ENCODE data around the gene PRIM2.
A peak's percentile ranks its signal among the peaks of the same experiment; 100 is the strongest.
"Not testable (repeated sequence)": the region's sequence is repeated elsewhere in the genome, so short reads cannot be mapped to it uniquely, and the experiment has no call there.

Gene PRIM2, protein sequence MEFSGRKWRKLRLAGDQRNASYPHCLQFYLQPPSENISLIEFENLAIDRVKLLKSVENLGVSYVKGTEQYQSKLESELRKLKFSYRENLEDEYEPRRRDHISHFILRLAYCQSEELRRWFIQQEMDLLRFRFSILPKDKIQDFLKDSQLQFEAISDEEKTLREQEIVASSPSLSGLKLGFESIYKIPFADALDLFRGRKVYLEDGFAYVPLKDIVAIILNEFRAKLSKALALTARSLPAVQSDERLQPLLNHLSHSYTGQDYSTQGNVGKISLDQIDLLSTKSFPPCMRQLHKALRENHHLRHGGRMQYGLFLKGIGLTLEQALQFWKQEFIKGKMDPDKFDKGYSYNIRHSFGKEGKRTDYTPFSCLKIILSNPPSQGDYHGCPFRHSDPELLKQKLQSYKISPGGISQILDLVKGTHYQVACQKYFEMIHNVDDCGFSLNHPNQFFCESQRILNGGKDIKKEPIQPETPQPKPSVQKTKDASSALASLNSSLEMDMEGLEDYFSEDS

GRCh38 chr6:57317060-57317943 lies at the start of gene PRIM2:
Gene PRIM2 (plus strand): TSS chr6:57317630. CDS start chr6:57318446, 816 bp downstream.
- DNase-seq, result peak; percentile 58

GRCh38 chr6:57268294-57268640 lies 49.2 kb upstream of the PRIM2 start:
- DNase-seq, result no peak

GRCh38 chr6:57274113-57274824 lies 43.2 kb upstream of the PRIM2 start:
- DNase-seq, result not testable (repeated sequence)

- DNase-seq, result no peak
Observed at GRCh38 chr6:57275384-57275783, 42.0 kb upstream of the PRIM2 start.

DNA sequence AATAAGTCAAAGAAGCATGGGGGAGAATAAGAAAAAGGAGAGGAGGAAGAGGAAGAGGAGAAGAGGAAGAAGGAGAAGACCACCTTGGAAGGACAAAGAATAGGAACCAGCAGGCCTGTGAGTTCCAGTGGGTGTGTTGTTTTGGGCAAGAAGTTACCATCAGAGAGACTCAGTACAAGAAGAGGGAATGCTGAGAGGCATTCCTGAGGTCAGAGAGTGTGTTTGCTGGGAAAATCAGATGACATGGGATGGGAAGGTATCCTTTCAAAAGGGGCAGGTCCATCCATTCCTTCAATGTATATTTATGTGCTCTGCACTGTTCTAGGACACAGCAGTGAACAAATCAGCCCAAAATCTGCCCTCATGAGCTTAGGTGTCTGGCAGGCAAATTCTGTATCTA lies 40.5 kb upstream of the PRIM2 start:
- no peak for DNase-seq

- no peak for DNase-seq
Observed at GRCh38 chr6:57278570-57278969, 38.9 kb upstream of the PRIM2 start.

- DNase-seq, result no peak
Observed at GRCh38 chr6:57279013-57279412, 38.4 kb upstream of the PRIM2 start.

DNA sequence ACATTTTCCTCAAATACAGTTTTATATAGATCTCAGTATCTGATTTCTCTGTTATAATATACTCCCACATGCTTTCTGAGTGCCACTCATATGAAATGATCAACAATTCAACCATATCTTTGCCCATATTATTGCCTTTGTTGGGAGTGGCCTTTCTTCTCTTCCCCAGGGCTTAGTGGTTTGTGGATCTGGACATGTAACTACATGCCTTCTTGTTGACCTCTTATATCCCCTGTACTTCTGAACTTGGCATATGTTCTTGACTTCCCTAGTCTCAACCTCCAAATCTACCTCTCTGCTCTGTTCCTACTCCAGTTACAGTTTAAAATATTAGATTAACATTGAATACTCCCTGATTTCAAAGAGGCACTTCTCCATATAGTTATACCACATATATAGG lies 34.3 kb upstream of the PRIM2 start:
- no peak for DNase-seq

DNA sequence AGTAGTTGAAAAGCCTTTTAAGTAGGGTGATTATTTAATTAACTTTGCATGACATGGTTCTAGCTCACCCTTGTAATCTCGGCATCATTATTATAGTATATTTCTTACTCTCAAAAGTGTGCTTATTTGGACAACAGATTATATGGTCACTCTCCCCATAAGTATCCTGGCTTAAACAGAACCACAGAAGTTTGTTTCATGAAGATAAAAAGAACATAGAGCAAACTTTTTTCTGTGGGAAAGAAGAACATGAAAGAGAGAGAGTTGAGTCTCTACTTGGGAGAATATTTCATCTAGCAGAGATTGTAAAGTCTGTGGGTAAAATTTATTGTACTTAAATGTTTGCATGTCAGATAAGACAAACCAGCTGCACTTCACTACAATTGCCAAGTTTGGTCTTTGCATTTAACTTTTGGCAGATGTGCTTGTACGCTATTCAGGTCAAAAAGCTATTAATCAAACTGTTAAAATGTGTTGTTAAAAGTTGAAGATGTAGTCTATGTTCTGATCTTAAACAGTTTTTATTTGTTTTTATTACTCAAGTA lies 33.4 kb upstream of the PRIM2 start:
- DNase-seq, result no peak

- not testable (repeated sequence) for DNase-seq
Observed at GRCh38 chr6:57288136-57288535, 29.3 kb upstream of the PRIM2 start.

- not testable (repeated sequence) for DNase-seq
Observed at GRCh38 chr6:57293472-57293871, 24.0 kb upstream of the PRIM2 start.

- DNase-seq, result no peak
Observed at GRCh38 chr6:57294862-57295445, 22.5 kb upstream of the PRIM2 start.

GRCh38 chr6:57297505-57297904 lies 19.9 kb upstream of the PRIM2 start:
- DNase-seq, result no peak

- no peak for DNase-seq
Observed at GRCh38 chr6:57298741-57299140, 18.7 kb upstream of the PRIM2 start.

- no peak for DNase-seq
Observed at GRCh38 chr6:57301757-57302156, 15.7 kb upstream of the PRIM2 start.

DNA sequence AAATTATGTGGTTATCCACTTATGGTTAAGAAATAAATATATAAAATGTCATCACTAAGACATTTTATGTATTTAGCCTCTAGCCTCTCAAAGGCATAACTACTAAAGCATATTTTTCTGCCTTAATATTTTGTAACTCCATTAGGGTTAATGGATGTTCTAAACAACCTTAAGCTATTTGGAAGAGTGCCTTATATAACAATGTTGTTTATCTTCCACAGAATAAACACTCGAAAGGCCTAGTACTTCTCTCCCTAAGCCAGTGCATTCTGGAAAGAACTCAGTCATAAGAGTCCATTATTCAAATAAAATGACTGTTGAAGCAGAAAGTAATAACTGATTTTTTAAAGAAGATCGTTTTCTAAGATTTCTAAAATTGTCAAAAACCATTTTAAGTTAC lies 15.0 kb upstream of the PRIM2 start:
- no peak for DNase-seq

GRCh38 chr6:57303931-57304681 lies 13.3 kb upstream of the PRIM2 start:
- DNase-seq, result no peak

GRCh38 chr6:57305107-57305506 lies 12.3 kb upstream of the PRIM2 start:
- no peak for DNase-seq

DNA sequence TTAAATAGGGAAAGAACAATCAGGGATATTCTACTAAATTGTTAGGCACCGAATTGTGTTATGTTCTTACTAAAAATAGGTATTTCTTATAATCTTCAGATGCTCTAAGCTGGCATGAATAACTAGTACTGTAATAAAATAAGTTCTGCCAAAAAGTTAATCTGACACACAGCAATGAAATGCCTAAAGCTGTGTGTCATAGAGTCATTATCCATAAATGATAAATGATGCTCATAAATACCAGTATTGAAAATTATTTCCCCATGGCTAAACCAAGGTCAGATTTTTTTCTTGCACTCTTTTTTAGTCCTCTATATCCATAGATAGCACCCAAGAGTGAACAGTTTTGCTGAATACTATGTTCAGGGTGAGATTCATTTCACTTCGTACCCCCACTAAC lies 11.7 kb upstream of the PRIM2 start:
- no peak for DNase-seq

DNA sequence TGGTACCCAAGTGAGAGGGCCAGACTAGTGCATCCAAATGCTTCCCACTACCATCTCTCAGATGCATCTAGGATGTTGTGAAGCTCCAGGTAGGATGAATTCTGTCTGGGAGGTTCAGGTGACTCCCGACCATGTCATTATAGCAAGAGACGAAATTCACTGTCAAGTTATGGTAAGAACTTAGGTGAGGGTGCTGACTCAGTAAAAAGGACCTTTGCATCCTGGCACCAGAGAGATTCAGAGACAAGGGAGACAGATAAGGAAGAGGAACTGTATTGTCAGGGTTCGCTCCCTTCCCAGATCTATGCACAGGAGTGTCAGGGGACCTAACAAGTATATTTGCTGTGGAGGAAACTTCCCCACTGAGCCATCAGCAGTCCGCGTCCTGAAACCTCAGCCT lies 11.2 kb upstream of the PRIM2 start:
- no peak for DNase-seq

GRCh38 chr6:57307850-57308249 lies 9.6 kb upstream of the PRIM2 start:
- no peak for DNase-seq

DNA sequence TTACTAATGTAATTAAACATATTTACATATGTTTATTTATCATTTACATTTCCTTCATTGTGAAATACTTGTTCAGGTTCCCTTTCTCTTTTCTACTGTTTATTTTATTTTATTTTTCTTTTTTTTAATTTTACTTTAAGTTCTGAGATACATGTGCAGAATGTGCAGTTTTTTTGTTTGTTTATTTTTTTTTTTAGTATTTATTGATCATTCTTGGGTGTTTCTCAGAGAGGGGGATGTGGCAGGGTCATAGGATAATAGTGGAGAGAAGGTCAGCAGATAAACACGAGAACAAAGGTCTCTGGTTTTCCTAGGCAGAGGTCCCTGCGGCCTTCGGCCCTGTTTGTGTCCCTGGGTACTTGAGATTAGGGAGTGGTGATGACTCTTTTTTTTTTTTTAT lies 8.7 kb upstream of the PRIM2 start:
- not testable (repeated sequence) for DNase-seq
